ENCODE measurements around the gene CCDC150. TPM values are rescaled to one million over a fixed set of nuclear protein-coding genes. Genes with fewer than 3 reads are reported as not detected.
"Not testable (repeated sequence)": the region's sequence is repeated elsewhere in the genome, so short reads cannot be mapped to it uniquely, and the experiment has no call there.

The CCDC150 gene
- total RNA-seq, 6 experiments from 2014 or later, result 1.4 to 4.3 (median 3.8) TPM

DNA sequence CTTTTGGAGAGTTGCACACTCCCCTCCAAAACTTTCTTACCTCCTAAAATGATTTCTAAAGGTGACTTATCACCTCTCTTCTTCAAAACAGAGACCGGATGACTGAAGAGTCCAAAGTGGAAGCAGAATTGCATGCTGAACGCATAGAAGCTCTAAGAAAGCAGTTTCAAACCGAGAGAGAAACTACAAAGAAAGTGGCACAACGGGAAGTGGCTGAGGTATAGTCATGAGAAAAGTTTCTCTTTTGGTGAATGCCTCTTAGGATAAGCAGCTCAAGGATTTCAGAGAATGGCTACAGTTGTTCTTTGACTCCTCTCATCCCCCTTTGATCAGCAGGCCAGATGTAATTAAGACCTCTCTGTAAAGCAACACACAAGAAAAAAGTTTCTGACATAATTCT is 86.4 kb downstream of the CCDC150 start:
- no peak for DNase-seq
- Mint-ChIP-seq H3K27me3 (ENCODE audit: insufficient read depth) (no peaks in the 10 kb centered on the region), H3K9me3 (no peaks in the 10 kb centered on the region), H3K4me1 (ENCODE audit: low read depth) (peaks cover 12% of the 10 kb centered on the region), H3K36me3 (ENCODE audit: low read depth) (peaks cover 19% of the 10 kb centered on the region), H3K27ac (no peak overlapping the region), H3K4me3 (no peak overlapping the region)
- TF ChIP-seq, protein P1, sequence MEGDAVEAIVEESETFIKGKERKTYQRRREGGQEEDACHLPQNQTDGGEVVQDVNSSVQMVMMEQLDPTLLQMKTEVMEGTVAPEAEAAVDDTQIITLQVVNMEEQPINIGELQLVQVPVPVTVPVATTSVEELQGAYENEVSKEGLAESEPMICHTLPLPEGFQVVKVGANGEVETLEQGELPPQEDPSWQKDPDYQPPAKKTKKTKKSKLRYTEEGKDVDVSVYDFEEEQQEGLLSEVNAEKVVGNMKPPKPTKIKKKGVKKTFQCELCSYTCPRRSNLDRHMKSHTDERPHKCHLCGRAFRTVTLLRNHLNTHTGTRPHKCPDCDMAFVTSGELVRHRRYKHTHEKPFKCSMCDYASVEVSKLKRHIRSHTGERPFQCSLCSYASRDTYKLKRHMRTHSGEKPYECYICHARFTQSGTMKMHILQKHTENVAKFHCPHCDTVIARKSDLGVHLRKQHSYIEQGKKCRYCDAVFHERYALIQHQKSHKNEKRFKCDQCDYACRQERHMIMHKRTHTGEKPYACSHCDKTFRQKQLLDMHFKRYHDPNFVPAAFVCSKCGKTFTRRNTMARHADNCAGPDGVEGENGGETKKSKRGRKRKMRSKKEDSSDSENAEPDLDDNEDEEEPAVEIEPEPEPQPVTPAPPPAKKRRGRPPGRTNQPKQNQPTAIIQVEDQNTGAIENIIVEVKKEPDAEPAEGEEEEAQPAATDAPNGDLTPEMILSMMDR (IDR thresholded peaks at IDR 0.05), result no peak

DNA sequence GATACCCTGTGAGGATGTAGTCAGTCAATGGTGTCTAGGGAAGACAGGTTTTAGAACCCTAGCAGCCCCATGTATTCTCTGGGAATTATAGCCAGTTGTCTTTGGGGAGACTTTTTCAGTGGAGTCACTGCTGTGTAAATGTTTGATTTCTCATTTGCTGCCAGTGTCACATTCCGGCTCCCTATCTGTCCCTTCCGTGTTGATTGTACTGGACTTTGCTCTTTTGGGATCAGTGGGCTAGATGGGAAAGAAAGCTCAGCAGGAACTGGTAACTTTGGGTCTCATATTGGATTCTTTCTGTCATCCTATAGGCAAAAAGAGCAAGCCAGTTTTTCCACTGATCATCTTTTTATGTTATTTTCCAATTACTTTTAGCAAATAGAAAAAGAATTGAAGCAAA is 89.9 kb downstream of the CCDC150 start:
- H3K4me1 Mint-ChIP-seq (ENCODE audit: low read depth), result peaks cover 12% of the 10 kb centered on the region
- no peak for DNase-seq
- H3K9me3 Mint-ChIP-seq, result no peaks in the 10 kb centered on the region
- no peaks in the 10 kb centered on the region for H3K27me3 Mint-ChIP-seq (ENCODE audit: insufficient read depth)
- H3K27ac Mint-ChIP-seq, result no peak overlapping the region
- H3K4me3 Mint-ChIP-seq, result no peak overlapping the region
- peaks cover 30% of the 10 kb centered on the region for H3K36me3 Mint-ChIP-seq (ENCODE audit: low read depth)
- TF ChIP-seq, protein P1 (IDR thresholded peaks at IDR 0.05), result no peak

DNA sequence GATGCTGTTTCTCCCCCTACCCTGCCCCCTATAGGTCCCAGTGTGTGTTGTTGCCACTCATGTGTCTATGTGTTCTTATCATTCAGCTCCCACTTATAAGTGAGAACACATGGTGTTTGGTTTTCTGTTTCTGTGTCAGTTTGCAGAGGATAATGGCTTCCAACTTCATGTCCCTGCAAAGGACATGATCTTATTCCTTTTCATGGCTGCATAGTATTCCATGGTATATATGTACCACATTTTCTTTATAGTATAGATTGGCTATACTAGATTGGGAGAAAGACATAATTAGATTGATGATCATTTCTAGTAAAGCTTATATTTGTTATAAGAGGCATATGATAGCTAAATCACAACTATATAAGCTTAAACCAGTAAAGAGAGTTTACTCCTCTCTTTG is 97.1 kb downstream of the CCDC150 start:
- Mint-ChIP-seq H3K9me3 (peaks cover 27% of the 10 kb centered on the region), H3K36me3 (ENCODE audit: low read depth) (peaks cover 73% of the 10 kb centered on the region)
- DNase-seq; H3K27me3 Mint-ChIP-seq (ENCODE audit: insufficient read depth); H3K27ac Mint-ChIP-seq; H3K4me3 Mint-ChIP-seq; H3K4me1 Mint-ChIP-seq (ENCODE audit: low read depth): not testable (repeated sequence)

GRCh38 chr2:196737046-196737445 is 97.5 kb downstream of the CCDC150 start:
- Mint-ChIP-seq H3K27ac (no peak overlapping the region), H3K36me3 (ENCODE audit: low read depth) (peaks cover 69% of the 10 kb centered on the region), H3K4me3 (no peak overlapping the region), H3K27me3 (ENCODE audit: insufficient read depth) (no peaks in the 10 kb centered on the region; the same call in 1 of the 2 replicates), H3K4me1 (ENCODE audit: low read depth) (no peaks in the 10 kb centered on the region), H3K9me3 (peaks cover 27% of the 10 kb centered on the region)
- DNase-seq, result no peak
- TF ChIP-seq, protein P1 (IDR thresholded peaks at IDR 0.05), result no peak

DNA sequence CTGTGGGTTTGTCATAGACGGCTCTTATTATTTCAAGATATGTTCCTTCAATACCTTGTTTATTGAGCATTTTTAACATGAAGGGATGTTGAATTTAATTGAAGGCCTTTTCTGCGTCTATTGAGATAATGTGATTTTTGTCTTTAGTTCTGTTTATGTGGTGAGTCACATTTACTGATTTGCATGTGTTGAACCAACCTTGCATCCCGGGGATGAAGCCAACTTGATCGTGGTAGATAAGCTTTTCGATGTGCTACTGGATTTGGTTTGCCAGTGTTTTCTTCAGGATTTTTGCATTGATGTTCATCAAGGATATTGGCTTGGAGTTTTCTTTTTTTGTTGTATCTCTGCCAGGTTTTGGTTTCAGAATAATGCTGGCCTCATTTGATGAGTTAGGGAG is 99.5 kb downstream of the CCDC150 start:
- TF ChIP-seq, protein P1 (IDR thresholded peaks at IDR 0.05), result no peak
- Mint-ChIP-seq H3K27me3 (ENCODE audit: insufficient read depth) (peaks cover 4% of the 10 kb centered on the region), H3K4me1 (ENCODE audit: low read depth) (no peaks in the 10 kb centered on the region), H3K27ac (no peak overlapping the region), H3K4me3 (no peak overlapping the region), H3K9me3 (peaks cover 27% of the 10 kb centered on the region), H3K36me3 (ENCODE audit: low read depth) (peaks cover 58% of the 10 kb centered on the region)
- DNase-seq, result no peak

GRCh38 chr2:196742216-196742615 is 102.7 kb downstream of the CCDC150 start:
- H3K27ac Mint-ChIP-seq, result no peak overlapping the region
- peaks cover 27% of the 10 kb centered on the region for H3K9me3 Mint-ChIP-seq
- DNase-seq, result no peak
- TF ChIP-seq, protein P1 (IDR thresholded peaks at IDR 0.05), result no peak
- peaks cover 35% of the 10 kb centered on the region for H3K36me3 Mint-ChIP-seq (ENCODE audit: low read depth)
- H3K27me3 Mint-ChIP-seq (ENCODE audit: insufficient read depth), result peaks cover 4% of the 10 kb centered on the region
- no peaks in the 10 kb centered on the region for H3K4me1 Mint-ChIP-seq (ENCODE audit: low read depth)
- H3K4me3 Mint-ChIP-seq, result no peak overlapping the region
